B cell (primary cell): ENCODE data around the gene RAD51. TPM values are rescaled to one million over a fixed set of nuclear protein-coding genes. Genes with fewer than 3 reads are reported as not detected.

ENCODE experiments used
- ATAC-seq: fragments of 200-7000 bp; cut with Tn5 transposase; one replicate; pipeline ENCODE4 v1.10.0; 2021; ENCODE audit warnings: low read depth, mild to moderate bottlenecking, moderate number of reproducible peaks, moderate library complexity
- CTCF ChIA-PET: fragments of 350-600 bp; sonication (Branson Sonifier 250); formaldehyde crosslinking; loops from one replicate; lab custom pipeline; 2021; ENCODE audit warnings: antibody characterized with exemption, inconsistent platforms; lab: Charles Lee
- POLR2A ChIA-PET: fragments of 350-600 bp; sonication (Branson Sonifier 250); formaldehyde crosslinking; loops from one replicate; lab custom pipeline; 2021; ENCODE audit warnings: antibody characterized with exemption; lab: Charles Lee
- DNase-seq: peaks from one replicate; pipeline ENCODE4 v3.0.0; 2013
- H2AFZ ChIP-seq: 2 replicates; pipeline ENCODE4 v1.6.1; 2012; ENCODE audit warnings: mild to moderate bottlenecking, low read depth, low read length; ENCODE audit not compliant: insufficient read depth, poor library complexity, severe bottlenecking
- H3K27ac ChIP-seq, 2 donors: 1 replicate in 1 of 2; 2 replicates in 1 of 2; pipeline ENCODE4 v1.5.1; 2012 to 2013; ENCODE audit warnings: low read length in 2 of 2, mild to moderate bottlenecking in 2 of 2, moderate library complexity in 1 of 2
- H3K27me3 ChIP-seq, 4 experiments: fragments of 200-600 bp in 1 of 4; sonication (generic) in 1 of 4; replicated peaks in 1 of 4; 1 replicate in 2 of 4; 2 replicates in 2 of 4; pipeline versions ENCODE4 v1.6.1 to v1.7.0; 2013 to 2016; ENCODE audit warnings: low read length in 3 of 4, mild to moderate bottlenecking in 2 of 4, mixed read lengths in 1 of 4, moderate library complexity in 1 of 4; ENCODE audit not compliant: insufficient read depth in 4 of 4, control insufficient read depth in 3 of 4; ENCODE audit errors: control extremely low read depth in 1 of 4
- H3K36me3 ChIP-seq, 2 experiments: replicated peaks in 1 of 2; 1 replicate in 1 of 2; 2 replicates in 1 of 2; pipeline versions ENCODE4 v1.6.1 to v1.7.1; 2013; ENCODE audit warnings: low read length in 1 of 2; ENCODE audit not compliant: insufficient read depth in 2 of 2, control insufficient read depth in 1 of 2; ENCODE audit errors: control extremely low read depth in 1 of 2, extremely low read depth in 1 of 2
- H3K4me1 ChIP-seq, 2 donors: fragments of 200-600 bp in 1 of 2; sonication (generic) in 1 of 2; 1 replicate in 1 of 2; 2 replicates in 1 of 2; pipeline versions ENCODE4 v1.5.1 to v1.6.1; 2013 to 2017; ENCODE audit warnings: low read length in 2 of 2; ENCODE audit not compliant: control insufficient read depth in 2 of 2, insufficient read depth in 2 of 2
- H3K4me2 ChIP-seq: replicated peaks from 2 replicates; pipeline ENCODE3; 2012; ENCODE audit warnings: mild to moderate bottlenecking, low read depth, low read length; ENCODE audit not compliant: poor library complexity, severe bottlenecking
- H3K4me3 ChIP-seq, 5 experiments: fragments of 200-600 bp in 1 of 5; sonication (generic) in 1 of 5; 1 replicate in 3 of 5; 2 replicates in 2 of 5; pipeline versions ENCODE4 v1.5.1 to v1.7.0; 2011 to 2016; ENCODE audit warnings: low read length in 4 of 5, mild to moderate bottlenecking in 4 of 5, low read depth in 2 of 5, control low read depth in 1 of 5, moderate library complexity in 1 of 5; ENCODE audit not compliant: insufficient read depth in 1 of 5; ENCODE audit errors: control extremely low read depth in 1 of 5, extremely low read depth in 1 of 5
- H3K79me2 ChIP-seq: fragments of 200-600 bp; sonication (generic); one replicate; pipeline ENCODE4 v1.6.0; 2016; ENCODE audit warnings: low read length; ENCODE audit not compliant: control insufficient read depth, insufficient read depth
- H3K9ac ChIP-seq: fragments of 200-600 bp; sonication (generic); 2 replicates; pipeline ENCODE4 v1.6.1; 2017; ENCODE audit warnings: mild to moderate bottlenecking, low read length, moderate library complexity
- H3K9me3 ChIP-seq, 3 donors: one replicate each; pipeline versions ENCODE4 v1.6.1 to v1.7.1; 2013; ENCODE audit warnings: low read length in 2 of 3; ENCODE audit not compliant: control insufficient read depth in 2 of 3, insufficient read depth in 1 of 3; ENCODE audit errors: control extremely low read depth in 1 of 3
- H4K20me1 ChIP-seq: 2 replicates; pipeline ENCODE4 v1.6.0; 2012; ENCODE audit warnings: mild to moderate bottlenecking, low read length; ENCODE audit not compliant: insufficient read depth, control insufficient read depth, poor library complexity, severe bottlenecking
- H3K27ac Mint-ChIP-seq: one replicate; pipeline ENCODE4 v1.8.0; 2021; ENCODE audit warnings: mixed read lengths
- H3K27me3 Mint-ChIP-seq: one replicate; pipeline ENCODE4 v1.8.0; 2021; ENCODE audit warnings: mixed read lengths
- H3K4me1 Mint-ChIP-seq: one replicate; pipeline ENCODE4 v1.8.0; 2021; ENCODE audit warnings: mixed read lengths
- H3K4me3 Mint-ChIP-seq: one replicate; pipeline ENCODE4 v1.8.0; 2021; ENCODE audit warnings: mixed read lengths
- H3K9me3 Mint-ChIP-seq: one replicate; pipeline ENCODE4 v1.8.0; 2022; ENCODE audit warnings: mixed read lengths; ENCODE audit not compliant: insufficient read depth
- CTCF ChIP-seq: fragments of 200-600 bp; IDR thresholded peaks from one replicate; pipeline ENCODE4 v1.8.0; 2022; ENCODE audit warnings: antibody characterized with exemption, mild to moderate bottlenecking
- EZH2 ChIP-seq: IDR thresholded peaks from 2 replicates; pipeline ENCODE4 v1.6.1; 2012; ENCODE audit warnings: borderline replicate concordance, low read depth, mild to moderate bottlenecking, moderate library complexity, low read length; ENCODE audit not compliant: insufficient read depth, poor library complexity, severe bottlenecking
- WGBS: methylation state at CpG from one replicate; pipeline ENCODE4 v1.1.5; 2013; ENCODE audit warnings: missing lambda C conversion rate; ENCODE audit not compliant: insufficient coverage; 5-methylcytosine and 5-hydroxymethylcytosine counted together
- intact Hi-C: fragments of 100-400 bp; cut with micrococcal nuclease; formaldehyde crosslinking; loops from one replicate; pipeline ENCODE4 v1.10.0; 2022
- polyA plus RNA-seq: library from polyadenylated mRNA; depleted of rRNA; stranded (reverse); fragments of >200 nt; gene quantifications from 2 replicates; pipeline ENCODE4 v1.2.3, GENCODE V29; 2012
- total RNA-seq, 2 donors: library from RNA; stranded (reverse); fragments of 120-200 nt in 1 of 2; gene quantifications; 1 replicate in 1 of 2; 2 replicates in 1 of 2; pipeline versions ENCODE4 v1.2.3 to v1.2.4, GENCODE V29; 2013 to 2022

Gene RAD51
- total and polyA plus RNA-seq, 2 donors (not counting 1 experiment from before 2014, with no cell fraction given): 0.67 to 1.9 TPM

- Mint-ChIP-seq H3K4me1 (peaks cover 7% of the 10 kb centered on the region), H3K4me3 (no peak overlapping the region), H3K27me3 (no peaks in the 10 kb centered on the region), H3K27ac (no peak overlapping the region), H3K9me3 (no peaks in the 10 kb centered on the region)
- Histone ChIP-seq H3K79me2 (peaks cover 33% of the 10 kb centered on the region), H3K27me3 (no peaks in the 10 kb centered on the region), H3K4me3 (no peak overlapping the region), H2AFZ (no peak overlapping the region), H3K36me3 (peaks cover 1 to 54% of the 10 kb centered on the region in 2 experiments), H3K9ac (no peak overlapping the region), H3K4me2 (no peak overlapping the region), H3K27ac (no peak overlapping the region), H4K20me1 (no peaks in the 10 kb centered on the region), H3K4me1 (no peaks in the 10 kb centered on the region), H3K9me3 (no peaks in the 10 kb centered on the region)
- no peak for ATAC-seq
- TF ChIP-seq EZH2 (no peak), CTCF (no peak)
- no peak for DNase-seq
- CTCF ChIA-PET: interaction anchor here (0.6 to 14.3 kb wide), 6 partner anchors 12 to 131 kb away, joined by 3 to 177 read pairs (median 5); partner anchors contain the start of genes C15orf62 and ZFYVE19
- POLR2A ChIA-PET: interaction anchor here (1.5 kb wide), 1 partner anchor 35 kb away, joined by 4 read pairs; no protein-coding TSS in a partner anchor
- intact Hi-C loops: no loop called here
- WGBS: 87% methylated on average over 7 of the region's 7 CpGs
Observed at GRCh38 chr15:40747685-40748631, 53.0 kb downstream of the RAD51 start.
